IPS-20b (cell line): Measurements from ENCODE around the gene ADAMTS13.
A peak's percentile ranks its signal among the peaks of the same experiment; 100 is the strongest.

ENCODE experiments used
- H3K27ac ChIP-seq: one replicate; pipeline ENCODE4 v1.5.1; 2013; ENCODE audit warnings: low read length
- H3K27me3 ChIP-seq: 2 replicates; pipeline ENCODE4 v1.6.1; 2013; ENCODE audit warnings: mild to moderate bottlenecking, low read length, inconsistent platforms; ENCODE audit not compliant: insufficient read depth
- H3K36me3 ChIP-seq: 2 replicates; pipeline ENCODE4 v1.6.1; 2013; ENCODE audit warnings: low read depth, mild to moderate bottlenecking, inconsistent platforms, low read length, moderate library complexity; ENCODE audit not compliant: insufficient read depth
- H3K4me1 ChIP-seq: 2 replicates; pipeline ENCODE4 v1.6.1; 2013; ENCODE audit warnings: mild to moderate bottlenecking, control low read depth, inconsistent platforms, low read length, moderate library complexity; ENCODE audit not compliant: insufficient read depth
- H3K4me3 ChIP-seq: 2 replicates; pipeline ENCODE4 v1.5.1; 2013; ENCODE audit warnings: mild to moderate bottlenecking, low read length, inconsistent platforms
- H3K9ac ChIP-seq: 2 replicates; pipeline ENCODE4 v1.6.1; 2013; ENCODE audit warnings: low read depth, mild to moderate bottlenecking, inconsistent platforms, low read length, moderate library complexity
- H3K9me3 ChIP-seq: 2 replicates; pipeline ENCODE4 v1.6.1; 2013; ENCODE audit warnings: mild to moderate bottlenecking, low read depth, low read length, inconsistent platforms; ENCODE audit not compliant: insufficient read depth

The ADAMTS13 gene

DNA sequence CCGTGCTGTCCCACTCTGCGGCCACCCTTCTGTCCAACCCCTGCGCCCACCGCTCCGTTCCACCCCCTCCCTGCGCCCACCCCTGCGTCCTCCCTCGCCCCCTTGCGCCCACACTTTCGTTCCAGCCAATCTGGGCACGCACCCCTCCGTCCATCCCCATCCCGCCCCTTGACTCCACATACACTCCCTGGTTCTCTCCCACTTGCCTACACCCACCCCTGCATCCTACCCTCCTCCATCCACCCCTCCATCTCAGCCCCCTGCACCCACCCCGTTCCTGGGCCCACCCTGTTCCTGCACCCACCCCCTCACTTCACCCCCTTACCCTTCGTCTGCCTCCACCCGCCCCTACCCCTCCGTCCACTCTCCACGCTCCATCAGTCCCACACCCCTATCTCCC, 7.0 kb downstream of the ADAMTS13 start:
- H3K27ac ChIP-seq = no peak overlapping the region
- H3K9me3 ChIP-seq = no peaks in the 10 kb centered on the region; the same call in 1 of the 2 replicates
- peak overlapping the region; percentile 60; the same call in 1 of the 2 replicates for H3K4me3 ChIP-seq
- H3K9ac ChIP-seq = no peak overlapping the region
- peaks cover 22% of the 10 kb centered on the region for H3K27me3 ChIP-seq
- no peaks in the 10 kb centered on the region for H3K4me1 ChIP-seq
- H3K36me3 ChIP-seq = no peaks in the 10 kb centered on the region

DNA sequence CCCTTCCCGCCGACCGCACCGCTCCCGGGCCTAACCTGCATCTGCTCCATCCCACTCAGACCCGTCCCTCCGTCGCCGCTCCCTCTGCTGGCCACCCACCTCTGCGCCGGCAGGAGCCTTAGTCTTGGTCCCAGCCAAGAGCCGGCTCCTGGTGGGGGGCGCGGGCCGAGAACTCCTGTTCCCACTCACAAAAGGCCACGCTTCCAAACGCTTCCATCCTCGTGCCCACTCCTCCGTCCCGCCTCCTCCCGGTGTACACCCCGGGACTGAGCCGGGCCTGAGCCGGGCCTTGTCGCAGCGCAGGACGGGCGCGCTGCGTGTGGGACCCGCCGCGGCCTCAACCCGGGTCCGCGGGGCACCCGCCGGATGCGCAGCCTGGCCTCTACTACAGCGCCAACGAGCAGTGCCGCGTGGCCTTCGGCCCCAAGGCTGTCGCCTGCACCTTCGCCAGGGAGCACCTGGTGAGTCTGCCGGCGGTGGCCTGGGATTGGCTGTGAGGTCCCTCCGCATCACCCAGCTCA, 7.5 kb downstream of the ADAMTS13 start:
- H3K9me3 ChIP-seq = no peaks in the 10 kb centered on the region; the same call in 1 of the 2 replicates
- no peak overlapping the region for H3K27ac ChIP-seq
- peaks cover 22% of the 10 kb centered on the region for H3K27me3 ChIP-seq
- no peaks in the 10 kb centered on the region for H3K4me1 ChIP-seq
- H3K36me3 ChIP-seq = no peaks in the 10 kb centered on the region
- H3K9ac ChIP-seq = no peak overlapping the region
- peak overlapping the region; percentile 60; the same call in 1 of the 2 replicates for H3K4me3 ChIP-seq

DNA sequence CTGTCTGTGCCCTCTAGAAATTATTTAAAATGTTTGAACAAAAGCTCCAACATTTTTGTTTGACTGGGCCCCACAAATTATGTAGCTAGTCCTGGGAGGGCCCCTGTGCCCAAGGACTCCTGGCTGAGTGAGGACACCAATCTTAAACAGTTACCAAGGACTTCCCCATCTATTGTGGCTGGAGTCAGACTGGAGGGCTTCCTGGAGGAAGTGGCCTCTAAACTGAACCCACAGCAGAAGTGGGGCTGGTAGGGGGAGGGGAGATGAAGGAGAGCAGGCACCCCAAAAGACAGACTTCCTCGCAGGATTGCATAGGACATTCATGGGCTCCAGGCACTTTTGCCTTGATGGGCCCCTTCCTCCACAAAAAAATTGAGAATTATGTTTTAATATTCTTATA, 8.1 kb downstream of the ADAMTS13 start:
- no peaks in the 10 kb centered on the region for H3K36me3 ChIP-seq
- H3K27ac ChIP-seq = no peak overlapping the region
- peak overlapping the region; percentile 60; the same call in 1 of the 2 replicates for H3K4me3 ChIP-seq
- no peaks in the 10 kb centered on the region for H3K4me1 ChIP-seq
- H3K9ac ChIP-seq = no peak overlapping the region
- H3K27me3 ChIP-seq = peaks cover 22% of the 10 kb centered on the region
- no peaks in the 10 kb centered on the region; the same call in 1 of the 2 replicates for H3K9me3 ChIP-seq

DNA sequence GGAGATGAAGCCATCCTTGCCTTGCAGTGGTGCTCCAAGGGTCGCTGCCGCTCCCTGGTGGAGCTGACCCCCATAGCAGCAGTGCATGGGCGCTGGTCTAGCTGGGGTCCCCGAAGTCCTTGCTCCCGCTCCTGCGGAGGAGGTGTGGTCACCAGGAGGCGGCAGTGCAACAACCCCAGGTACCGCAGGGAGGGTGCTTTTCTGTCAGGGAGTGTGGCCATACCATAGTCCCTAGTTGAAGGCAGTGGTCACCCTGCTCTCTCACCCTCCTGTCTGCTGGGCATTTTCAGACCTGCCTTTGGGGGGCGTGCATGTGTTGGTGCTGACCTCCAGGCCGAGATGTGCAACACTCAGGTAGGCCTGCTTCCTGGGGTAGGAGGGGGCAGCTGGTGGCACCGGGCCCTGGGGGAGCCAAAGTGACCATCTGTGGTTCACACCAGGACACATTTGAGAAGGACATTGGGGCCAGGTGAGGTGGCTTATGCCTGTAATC, 11.2 kb downstream of the ADAMTS13 start:
- no peak overlapping the region for H3K4me3 ChIP-seq
- H3K27ac ChIP-seq = no peak overlapping the region
- no peak overlapping the region for H3K9ac ChIP-seq
- no peaks in the 10 kb centered on the region for H3K9me3 ChIP-seq
- H3K27me3 ChIP-seq = peaks cover 10% of the 10 kb centered on the region; the same call in 1 of the 2 replicates
- no peaks in the 10 kb centered on the region for H3K36me3 ChIP-seq
- H3K4me1 ChIP-seq = no peaks in the 10 kb centered on the region

- H3K9ac ChIP-seq = no peak overlapping the region
- H3K4me1 ChIP-seq = no peaks in the 10 kb centered on the region
- no peak overlapping the region for H3K27ac ChIP-seq
- no peaks in the 10 kb centered on the region for H3K9me3 ChIP-seq
- H3K36me3 ChIP-seq = no peaks in the 10 kb centered on the region
- no peak overlapping the region for H3K4me3 ChIP-seq
- H3K27me3 ChIP-seq = no peaks in the 10 kb centered on the region
Observed at GRCh38 chr9:133436681-133437080, 14.5 kb downstream of the ADAMTS13 start.

DNA sequence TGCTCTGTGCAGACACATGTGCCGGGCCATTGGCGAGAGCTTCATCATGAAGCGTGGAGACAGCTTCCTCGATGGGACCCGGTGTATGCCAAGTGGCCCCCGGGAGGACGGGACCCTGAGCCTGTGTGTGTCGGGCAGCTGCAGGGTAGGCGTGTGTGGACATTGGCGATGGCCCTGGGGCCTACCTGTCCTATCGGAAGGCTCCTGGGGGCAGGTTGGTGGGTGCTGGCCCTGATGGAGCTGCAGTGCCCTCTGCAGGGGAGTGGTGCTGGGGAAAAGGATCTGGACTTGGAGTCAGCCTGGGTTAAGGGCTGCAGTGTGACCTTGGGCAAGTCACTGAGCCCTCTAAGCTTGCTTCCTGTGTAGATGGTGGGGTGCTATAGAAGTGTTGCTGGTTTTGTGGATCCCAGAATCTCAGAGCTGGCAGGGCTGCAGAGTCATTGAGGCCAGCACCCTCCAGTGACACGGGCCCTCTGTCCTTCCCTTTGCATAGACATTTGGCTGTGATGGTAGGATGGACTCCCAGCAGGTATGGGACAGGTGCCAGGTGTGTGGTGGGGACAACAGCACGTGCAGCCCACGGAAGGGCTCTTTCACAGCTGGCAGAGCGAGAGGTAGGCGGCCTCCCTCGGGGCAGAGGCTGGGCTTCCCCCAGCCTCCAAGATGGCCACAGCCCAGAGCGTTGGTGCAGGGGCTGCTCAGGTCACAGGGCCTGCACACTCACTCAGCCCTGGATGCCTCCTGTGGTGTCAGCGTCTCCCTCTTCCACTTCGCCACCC, 15.8 kb downstream of the ADAMTS13 start:
- no peaks in the 10 kb centered on the region for H3K9me3 ChIP-seq
- no peak overlapping the region for H3K27ac ChIP-seq
- no peaks in the 10 kb centered on the region for H3K36me3 ChIP-seq
- no peaks in the 10 kb centered on the region for H3K27me3 ChIP-seq
- H3K4me3 ChIP-seq = no peak overlapping the region
- no peaks in the 10 kb centered on the region for H3K4me1 ChIP-seq
- H3K9ac ChIP-seq = no peak overlapping the region

GRCh38 chr9:133439337-133439736, 17.2 kb downstream of the ADAMTS13 start:
- H3K9me3 ChIP-seq = no peaks in the 10 kb centered on the region
- no peak overlapping the region for H3K9ac ChIP-seq
- H3K4me1 ChIP-seq = no peaks in the 10 kb centered on the region
- H3K4me3 ChIP-seq = no peak overlapping the region
- no peak overlapping the region for H3K27ac ChIP-seq
- no peaks in the 10 kb centered on the region for H3K27me3 ChIP-seq
- H3K36me3 ChIP-seq = no peaks in the 10 kb centered on the region

GRCh38 chr9:133440874-133441273, 18.7 kb downstream of the ADAMTS13 start:
- Histone ChIP-seq H3K9me3 (no peaks in the 10 kb centered on the region), H3K27me3 (no peaks in the 10 kb centered on the region), H3K9ac (no peak overlapping the region)

DNA sequence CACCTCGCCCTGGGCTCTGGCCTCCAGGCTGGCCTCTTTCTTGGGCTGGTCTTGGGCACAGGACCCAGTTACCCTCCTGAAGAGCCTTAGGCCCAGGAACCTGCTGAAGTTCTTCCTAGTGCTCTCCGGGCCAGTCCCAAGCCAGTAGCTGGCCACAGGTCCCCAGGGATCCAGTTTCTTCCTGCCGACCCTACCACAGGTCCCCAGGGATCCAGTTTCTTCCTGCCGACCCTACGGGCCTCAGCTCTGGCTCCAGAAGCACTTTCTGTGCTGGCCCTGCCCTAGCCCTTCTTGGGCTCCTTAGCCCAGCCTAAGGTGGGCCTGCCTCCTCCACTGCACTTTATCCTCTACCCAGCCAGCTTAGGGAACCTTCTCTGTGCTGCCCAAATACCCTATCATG, 19.4 kb downstream of the ADAMTS13 start:
- H3K27me3 ChIP-seq = no peaks in the 10 kb centered on the region
- no peak overlapping the region for H3K4me3 ChIP-seq
- H3K9ac ChIP-seq = no peak overlapping the region
- H3K36me3 ChIP-seq = no peaks in the 10 kb centered on the region
- no peak overlapping the region for H3K27ac ChIP-seq
- H3K9me3 ChIP-seq = no peaks in the 10 kb centered on the region
- no peaks in the 10 kb centered on the region for H3K4me1 ChIP-seq

More at GRCh38 chr9:133440874-133441273, 18.7 kb downstream of the ADAMTS13 start:
- Histone ChIP-seq H3K36me3 (no peaks in the 10 kb centered on the region), H3K4me1 (no peaks in the 10 kb centered on the region), H3K27ac (no peak overlapping the region), H3K4me3 (no peak overlapping the region)

DNA sequence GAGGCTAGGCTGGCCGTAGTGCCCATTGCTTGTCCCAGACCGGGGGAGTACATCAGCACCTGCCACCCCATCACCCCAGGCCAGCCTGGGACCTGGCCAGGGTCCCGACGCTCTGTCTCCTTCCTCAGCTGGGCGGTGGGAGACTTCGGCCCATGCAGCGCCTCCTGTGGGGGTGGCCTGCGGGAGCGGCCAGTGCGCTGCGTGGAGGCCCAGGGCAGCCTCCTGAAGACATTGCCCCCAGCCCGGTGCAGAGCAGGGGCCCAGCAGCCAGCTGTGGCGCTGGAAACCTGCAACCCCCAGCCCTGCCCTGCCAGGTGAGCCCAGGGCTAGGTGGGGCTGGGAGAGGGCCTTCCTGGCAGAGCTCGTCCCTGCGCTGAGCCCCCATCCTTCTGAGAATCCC, 21.1 kb downstream of the ADAMTS13 start:
- no peaks in the 10 kb centered on the region for H3K27me3 ChIP-seq
- no peak overlapping the region for H3K27ac ChIP-seq
- H3K9me3 ChIP-seq = no peaks in the 10 kb centered on the region
- no peak overlapping the region for H3K4me3 ChIP-seq
- no peak overlapping the region for H3K9ac ChIP-seq
- H3K36me3 ChIP-seq = no peaks in the 10 kb centered on the region
- H3K4me1 ChIP-seq = no peaks in the 10 kb centered on the region

- Histone ChIP-seq H3K4me3 (no peak overlapping the region), H3K9me3 (no peaks in the 10 kb centered on the region), H3K36me3 (no peaks in the 10 kb centered on the region), H3K27ac (no peak overlapping the region), H3K27me3 (no peaks in the 10 kb centered on the region), H3K9ac (no peak overlapping the region), H3K4me1 (no peaks in the 10 kb centered on the region)
Observed at GRCh38 chr9:133443982-133444381, 21.8 kb downstream of the ADAMTS13 start.
